ENCODE measurements around the gene KCTD1. TPM values are rescaled to one million over a fixed set of nuclear protein-coding genes. Genes with fewer than 3 reads are reported as not detected.

The KCTD1 gene
- total RNA-seq, 1 donor from 2014 or later: 31.8 TPM

DNA sequence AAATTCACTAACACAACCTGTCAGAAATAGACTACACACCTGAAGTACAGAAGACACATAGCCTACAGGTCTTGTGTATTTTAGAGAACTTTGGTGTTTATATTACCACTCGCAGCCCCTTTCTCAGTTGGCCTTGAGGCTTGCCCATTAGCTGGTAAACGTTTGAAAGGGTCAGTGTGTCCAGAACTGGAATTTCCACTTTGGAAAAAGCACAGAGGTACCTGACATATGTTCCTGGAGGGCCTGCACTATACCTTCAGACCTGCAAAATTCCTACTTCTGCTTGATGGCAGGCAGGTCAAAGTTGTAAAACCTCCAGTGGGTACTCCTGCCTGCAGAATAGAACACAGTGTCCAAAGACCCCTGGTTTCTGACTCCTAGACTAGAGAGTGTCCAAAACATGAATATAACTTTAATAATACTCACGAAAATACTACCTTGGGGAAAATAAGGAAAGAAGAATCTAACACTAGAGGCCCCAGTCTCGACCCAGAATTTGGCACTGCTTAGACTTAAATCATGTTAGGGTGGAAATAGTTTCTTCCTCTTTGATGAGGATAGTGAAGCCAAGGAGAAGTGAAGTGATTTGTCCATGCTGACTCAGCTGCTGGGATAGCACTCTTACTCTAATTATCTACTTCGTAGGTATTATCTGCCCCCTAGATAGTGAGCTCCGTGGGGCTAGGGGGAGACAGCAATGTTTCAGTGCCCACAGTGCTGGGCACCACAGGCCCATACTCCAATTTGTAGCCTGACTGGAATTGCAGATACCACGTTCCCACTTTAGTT lies 2.8 kb downstream of the KCTD1 start:
- Histone ChIP-seq H2AFZ (ENCODE audit: low read depth, low read length) (no peak overlapping the region), H3K4me3 (ENCODE audit: insufficient read depth, low read depth, low read length) (peak overlapping the region; percentile 53), H3K36me3 (ENCODE audit: insufficient read depth, low read length) (no peaks in the 10 kb centered on the region), H3K27ac (ENCODE audit: low read depth, low read length) (no peak overlapping the region), H3K4me2 (ENCODE audit: low read length) (peak overlapping the region; percentile 95), H3K9ac (ENCODE audit: low read length) (no peak overlapping the region), H3K4me1 (ENCODE audit: insufficient read depth, low read length) (peaks cover 27% of the 10 kb centered on the region), H3K9me3 (ENCODE audit: insufficient read depth, low read depth, low read length) (no peaks in the 10 kb centered on the region), H3K79me2 (ENCODE audit: insufficient read depth, low read length) (peaks cover 69% of the 10 kb centered on the region), H4K20me1 (ENCODE audit: insufficient read depth, low read length) (peaks cover 58% of the 10 kb centered on the region), H3K27me3 (ENCODE audit: insufficient read depth, low read length) (peaks cover 6% of the 10 kb centered on the region)
- Mint-ChIP-seq H3K9me3 (ENCODE audit: unreplicated experiment) (peaks cover 2% of the 10 kb centered on the region), H3K27me3 (ENCODE audit: low read depth, unreplicated experiment) (no peaks in the 10 kb centered on the region), H3K27ac (ENCODE audit: unreplicated experiment) (no peak overlapping the region), H3K4me1 (ENCODE audit: low read depth, unreplicated experiment) (peaks cover 30% of the 10 kb centered on the region), H3K4me3 (ENCODE audit: unreplicated experiment) (peak overlapping the region; percentile 86), H3K36me3 (ENCODE audit: low read depth, unreplicated experiment) (peaks cover 12% of the 10 kb centered on the region)
- FAIRE-seq (no peak), DNase-seq (ENCODE audit: low read depth) (no peak)
- TF ChIP-seq, protein P1, sequence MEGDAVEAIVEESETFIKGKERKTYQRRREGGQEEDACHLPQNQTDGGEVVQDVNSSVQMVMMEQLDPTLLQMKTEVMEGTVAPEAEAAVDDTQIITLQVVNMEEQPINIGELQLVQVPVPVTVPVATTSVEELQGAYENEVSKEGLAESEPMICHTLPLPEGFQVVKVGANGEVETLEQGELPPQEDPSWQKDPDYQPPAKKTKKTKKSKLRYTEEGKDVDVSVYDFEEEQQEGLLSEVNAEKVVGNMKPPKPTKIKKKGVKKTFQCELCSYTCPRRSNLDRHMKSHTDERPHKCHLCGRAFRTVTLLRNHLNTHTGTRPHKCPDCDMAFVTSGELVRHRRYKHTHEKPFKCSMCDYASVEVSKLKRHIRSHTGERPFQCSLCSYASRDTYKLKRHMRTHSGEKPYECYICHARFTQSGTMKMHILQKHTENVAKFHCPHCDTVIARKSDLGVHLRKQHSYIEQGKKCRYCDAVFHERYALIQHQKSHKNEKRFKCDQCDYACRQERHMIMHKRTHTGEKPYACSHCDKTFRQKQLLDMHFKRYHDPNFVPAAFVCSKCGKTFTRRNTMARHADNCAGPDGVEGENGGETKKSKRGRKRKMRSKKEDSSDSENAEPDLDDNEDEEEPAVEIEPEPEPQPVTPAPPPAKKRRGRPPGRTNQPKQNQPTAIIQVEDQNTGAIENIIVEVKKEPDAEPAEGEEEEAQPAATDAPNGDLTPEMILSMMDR (IDR thresholded peaks at IDR 0.05; ENCODE audit: insufficient read depth, low read depth, low read length): no peak
- no peak for TF ChIP-seq EZH2 (IDR thresholded peaks at IDR 0.05; ENCODE audit: insufficient read depth, low read length)

DNA sequence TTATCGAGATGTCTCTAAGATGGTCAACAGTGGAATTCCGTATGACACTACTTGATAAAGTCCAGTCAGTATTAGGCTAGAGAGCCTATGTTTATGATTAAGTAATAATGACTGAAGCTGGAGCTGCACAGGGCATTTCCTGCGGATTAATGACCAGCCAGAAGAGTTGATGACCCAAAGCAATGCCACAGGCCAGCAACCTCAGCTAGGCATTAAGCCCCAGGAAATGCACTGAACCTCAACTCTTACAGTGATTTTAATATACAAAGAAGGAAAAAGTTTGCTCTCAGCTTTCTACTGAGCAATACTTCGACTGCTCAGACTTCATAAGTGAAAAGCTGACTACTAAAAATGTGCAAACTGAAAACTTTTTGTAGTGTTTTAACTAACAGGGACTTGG lies 3.9 kb downstream of the KCTD1 start:
- no peak overlapping the region for H2AFZ ChIP-seq (ENCODE audit: low read depth, low read length)
- H3K4me3 Mint-ChIP-seq (ENCODE audit: unreplicated experiment): peak overlapping the region; percentile 69
- H3K36me3 Mint-ChIP-seq (ENCODE audit: low read depth, unreplicated experiment): peaks cover 12% of the 10 kb centered on the region
- TF ChIP-seq, protein P1 (IDR thresholded peaks at IDR 0.05; ENCODE audit: insufficient read depth, low read depth, low read length): no peak
- no peak for TF ChIP-seq EZH2 (IDR thresholded peaks at IDR 0.05; ENCODE audit: insufficient read depth, low read length)
- no peak overlapping the region for H3K9ac ChIP-seq (ENCODE audit: low read length)
- H3K4me1 Mint-ChIP-seq (ENCODE audit: low read depth, unreplicated experiment): peaks cover 37% of the 10 kb centered on the region
- H3K27ac Mint-ChIP-seq (ENCODE audit: unreplicated experiment): no peak overlapping the region
- no peaks in the 10 kb centered on the region for H3K27me3 Mint-ChIP-seq (ENCODE audit: low read depth, unreplicated experiment)
- H3K9me3 ChIP-seq (ENCODE audit: insufficient read depth, low read depth, low read length): no peaks in the 10 kb centered on the region
- peaks cover 2% of the 10 kb centered on the region for H3K9me3 Mint-ChIP-seq (ENCODE audit: unreplicated experiment)
- peaks cover 74% of the 10 kb centered on the region for H3K79me2 ChIP-seq (ENCODE audit: insufficient read depth, low read length)
- FAIRE-seq (no peak), DNase-seq (ENCODE audit: low read depth) (no peak)
- no peak overlapping the region for H3K27ac ChIP-seq (ENCODE audit: low read depth, low read length)
- no peaks in the 10 kb centered on the region for H3K27me3 ChIP-seq (ENCODE audit: insufficient read depth, low read length)
- H3K4me3 ChIP-seq (ENCODE audit: insufficient read depth, low read depth, low read length): no peak overlapping the region
- peaks cover 21% of the 10 kb centered on the region for H3K4me1 ChIP-seq (ENCODE audit: insufficient read depth, low read length)
- H3K36me3 ChIP-seq (ENCODE audit: insufficient read depth, low read length): no peaks in the 10 kb centered on the region
- H4K20me1 ChIP-seq (ENCODE audit: insufficient read depth, low read length): peaks cover 66% of the 10 kb centered on the region
- peak overlapping the region; percentile 95 for H3K4me2 ChIP-seq (ENCODE audit: low read length)

DNA sequence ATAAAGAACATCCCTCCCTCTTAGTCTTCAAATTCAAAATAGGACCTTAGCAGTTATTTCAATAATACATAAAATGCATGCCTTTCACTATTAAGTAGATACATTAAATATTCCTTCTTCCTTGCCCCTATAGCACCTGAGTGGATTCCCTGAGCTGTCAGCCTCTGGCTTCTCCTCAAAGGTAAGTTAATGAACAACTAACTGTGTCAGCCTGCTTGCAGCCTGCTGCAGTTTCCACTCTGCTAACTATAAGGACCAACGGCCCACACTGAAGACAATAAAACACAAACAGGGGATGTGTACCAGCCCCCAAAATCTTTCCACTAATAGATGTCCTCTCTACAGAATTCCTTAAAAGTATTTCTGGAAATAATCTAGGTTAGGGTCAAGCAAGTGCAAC lies 5.0 kb downstream of the KCTD1 start:
- H3K27ac Mint-ChIP-seq (ENCODE audit: unreplicated experiment): no peak overlapping the region
- H3K4me1 ChIP-seq (ENCODE audit: insufficient read depth, low read length): peaks cover 21% of the 10 kb centered on the region
- no peak overlapping the region for H3K4me3 ChIP-seq (ENCODE audit: insufficient read depth, low read depth, low read length)
- H3K27ac ChIP-seq (ENCODE audit: low read depth, low read length): no peak overlapping the region
- peaks cover 12% of the 10 kb centered on the region for H3K36me3 Mint-ChIP-seq (ENCODE audit: low read depth, unreplicated experiment)
- FAIRE-seq: no peak
- peaks cover 85% of the 10 kb centered on the region for H3K79me2 ChIP-seq (ENCODE audit: insufficient read depth, low read length)
- no peak for DNase-seq (ENCODE audit: low read depth)
- H2AFZ ChIP-seq (ENCODE audit: low read depth, low read length): no peak overlapping the region
- H3K4me3 Mint-ChIP-seq (ENCODE audit: unreplicated experiment): no peak overlapping the region
- peaks cover 37% of the 10 kb centered on the region for H3K4me1 Mint-ChIP-seq (ENCODE audit: low read depth, unreplicated experiment)
- H3K9me3 ChIP-seq (ENCODE audit: insufficient read depth, low read depth, low read length): no peaks in the 10 kb centered on the region
- H3K27me3 ChIP-seq (ENCODE audit: insufficient read depth, low read length): no peaks in the 10 kb centered on the region
- no peaks in the 10 kb centered on the region for H3K27me3 Mint-ChIP-seq (ENCODE audit: low read depth, unreplicated experiment)
- TF ChIP-seq EZH2 (IDR thresholded peaks at IDR 0.05; ENCODE audit: insufficient read depth, low read length): no peak
- TF ChIP-seq, protein P1 (IDR thresholded peaks at IDR 0.05; ENCODE audit: insufficient read depth, low read depth, low read length): no peak
- peaks cover 74% of the 10 kb centered on the region for H4K20me1 ChIP-seq (ENCODE audit: insufficient read depth, low read length)
- no peak overlapping the region for H3K9ac ChIP-seq (ENCODE audit: low read length)
- peaks cover 2% of the 10 kb centered on the region for H3K9me3 Mint-ChIP-seq (ENCODE audit: unreplicated experiment)
- H3K4me2 ChIP-seq (ENCODE audit: low read length): peak overlapping the region; percentile 95
- no peaks in the 10 kb centered on the region for H3K36me3 ChIP-seq (ENCODE audit: insufficient read depth, low read length)

Data from astrocyte (in vitro differentiated cells and primary cell).